Effector CD4-positive, alpha-beta T cell (primary cell): ENCODE data around the gene MRGPRF.
A peak's percentile ranks its signal among the peaks of the same experiment; 100 is the strongest.
"Not testable (repeated sequence)": the region's sequence is repeated elsewhere in the genome, so short reads cannot be mapped to it uniquely, and the experiment has no call there.

Experiments
- DNase-seq: peaks from one replicate; pipeline ENCODE4 v3.0.0-alpha.2; 2020

Gene MRGPRF

GRCh38 chr11:68980776-68981065 is 32.3 kb downstream of the MRGPRF start, which contains the start of gene MRGPRD:
TSS of gene MRGPRD (minus strand) at chr11:68980986. CDS start at chr11:68980986, 0 bp downstream.
- no peak for DNase-seq

GRCh38 chr11:68979931-68980775 is 32.9 kb downstream of the MRGPRF start:
- DNase-seq: no peak

GRCh38 chr11:68978931-68979594 is 34.0 kb downstream of the MRGPRF start:
- DNase-seq: no peak

DNA sequence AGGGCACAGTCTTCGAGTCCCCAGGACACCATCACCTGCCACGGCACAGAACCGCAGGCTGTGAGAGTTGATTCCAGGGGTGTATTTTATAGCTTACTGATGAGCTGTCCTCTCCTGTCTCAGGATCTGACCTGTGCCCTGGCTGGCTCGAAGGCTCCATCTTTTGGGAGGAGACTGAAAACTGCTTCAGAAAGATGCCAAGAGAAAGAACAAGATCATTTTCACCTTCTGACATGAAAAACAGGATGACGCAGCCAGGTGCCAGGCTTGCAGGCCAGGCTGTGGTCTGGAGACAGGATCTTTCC is 34.5 kb downstream of the MRGPRF start:
- DNase-seq: no peak

DNA sequence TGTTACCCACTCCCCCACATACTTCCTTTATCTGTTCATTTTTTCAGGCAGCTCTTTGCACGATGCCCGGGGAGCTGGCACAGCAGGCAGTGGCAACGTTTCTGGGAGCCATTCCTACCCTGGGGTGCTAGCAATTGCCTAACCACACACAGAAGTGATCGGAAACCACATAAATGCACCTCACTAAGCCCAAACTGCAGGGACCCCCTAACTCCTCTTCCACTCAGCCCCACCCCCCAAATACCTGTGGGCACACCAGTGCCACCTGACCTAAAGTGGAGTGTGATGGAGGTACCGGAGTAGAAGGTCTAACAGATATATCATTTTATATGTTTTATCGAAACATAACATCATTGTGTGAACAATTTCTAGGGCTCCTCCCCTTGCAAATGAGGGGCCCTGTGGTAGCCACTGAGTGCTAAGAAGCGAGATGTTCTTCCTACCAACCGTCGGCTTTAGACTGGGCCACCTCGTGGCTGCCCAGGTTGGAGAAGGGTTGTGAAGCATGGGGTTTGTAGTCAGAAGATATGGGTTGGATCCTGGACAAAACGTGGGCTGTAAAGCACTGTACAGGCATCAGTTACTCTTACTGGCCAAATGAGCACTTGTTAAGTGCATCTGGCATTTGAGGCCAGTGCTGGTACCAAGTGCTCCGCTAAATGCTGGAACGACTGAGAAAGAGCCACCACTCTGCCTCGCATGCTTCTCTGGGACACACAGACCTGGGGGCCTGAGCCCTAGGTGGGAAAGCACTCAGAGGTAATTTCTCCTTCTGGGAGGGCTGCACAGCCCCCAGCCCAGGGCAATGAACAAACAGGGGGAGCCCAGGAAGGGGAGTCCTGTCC is 35.0 kb downstream of the MRGPRF start:
- DNase-seq: no peak

DNA sequence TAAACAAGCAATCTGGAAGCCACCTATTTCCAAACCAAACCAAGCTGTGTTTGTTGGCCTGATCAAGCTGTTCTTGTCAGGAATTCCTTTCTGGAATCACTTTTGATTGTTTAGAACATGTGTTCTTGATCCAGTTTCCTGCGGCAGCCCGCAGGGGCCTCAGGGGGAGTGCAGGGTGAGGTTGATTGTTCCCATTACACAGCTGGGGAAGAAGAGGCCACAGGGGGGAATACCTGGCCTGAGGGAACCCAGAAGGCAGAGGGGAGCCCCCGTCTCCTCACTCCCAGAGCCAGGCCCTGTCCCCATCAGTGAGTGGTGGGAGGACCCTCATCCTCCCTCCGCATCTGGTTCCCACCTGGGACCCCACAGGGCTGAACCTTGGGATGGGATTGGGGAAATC is 36.5 kb downstream of the MRGPRF start:
- no peak for DNase-seq

DNA sequence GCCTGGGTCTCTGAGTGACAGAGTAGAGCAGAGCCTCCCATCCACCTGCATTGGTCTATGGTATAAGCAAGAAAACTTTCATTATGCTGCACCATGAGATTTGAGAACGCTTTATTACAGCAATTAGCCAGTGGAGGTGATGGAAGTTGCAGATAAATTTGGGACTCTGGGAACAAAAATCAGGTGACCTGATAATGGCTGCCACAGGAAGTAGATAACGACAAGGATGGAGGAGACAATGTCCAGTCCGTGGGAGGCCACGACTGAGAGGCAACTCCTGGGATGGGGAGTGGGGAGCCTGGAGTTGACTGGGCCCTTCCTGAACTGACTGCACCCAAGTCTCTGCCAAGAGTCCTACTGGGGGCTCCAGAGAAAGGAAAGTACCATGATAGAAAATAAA is 37.0 kb downstream of the MRGPRF start:
- no peak for DNase-seq

DNA sequence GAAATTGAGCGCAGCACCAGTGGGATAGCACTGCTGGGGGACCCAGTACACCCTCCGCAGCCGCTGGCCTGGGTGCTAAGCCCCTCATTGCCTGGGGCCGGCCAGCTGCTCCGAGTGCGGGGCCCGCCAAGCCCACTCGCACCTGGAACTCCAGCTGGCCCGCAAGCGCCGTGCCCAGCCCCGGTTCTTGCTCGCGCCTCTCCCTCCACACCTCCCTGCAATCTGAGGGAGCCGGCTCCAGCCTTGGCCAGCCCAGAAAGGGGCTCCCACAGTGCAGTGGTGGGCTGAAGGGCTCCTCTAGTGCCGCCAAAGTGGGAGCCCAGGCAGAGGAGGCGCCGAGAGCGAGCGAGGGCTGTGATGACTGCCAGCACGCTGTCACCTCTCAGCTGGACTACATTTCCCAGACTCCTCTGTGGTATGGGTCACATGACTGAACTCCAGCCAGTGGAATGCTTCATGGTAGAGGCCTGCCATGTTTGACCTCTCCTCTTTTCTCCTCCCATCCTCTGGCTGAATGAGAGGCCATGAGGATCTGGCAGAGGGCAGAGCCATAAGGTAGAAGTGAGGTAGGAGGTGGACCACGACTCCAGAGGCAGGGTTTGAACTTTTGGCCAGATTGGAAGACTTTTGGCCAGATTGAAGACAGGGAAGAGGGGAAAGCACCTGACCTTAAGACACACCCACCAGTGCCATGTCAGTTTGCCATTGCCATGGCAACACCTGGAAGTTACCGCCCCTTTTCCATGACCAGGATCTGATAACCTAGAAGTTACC is 38.4 kb downstream of the MRGPRF start:
- DNase-seq: no peak

DNA sequence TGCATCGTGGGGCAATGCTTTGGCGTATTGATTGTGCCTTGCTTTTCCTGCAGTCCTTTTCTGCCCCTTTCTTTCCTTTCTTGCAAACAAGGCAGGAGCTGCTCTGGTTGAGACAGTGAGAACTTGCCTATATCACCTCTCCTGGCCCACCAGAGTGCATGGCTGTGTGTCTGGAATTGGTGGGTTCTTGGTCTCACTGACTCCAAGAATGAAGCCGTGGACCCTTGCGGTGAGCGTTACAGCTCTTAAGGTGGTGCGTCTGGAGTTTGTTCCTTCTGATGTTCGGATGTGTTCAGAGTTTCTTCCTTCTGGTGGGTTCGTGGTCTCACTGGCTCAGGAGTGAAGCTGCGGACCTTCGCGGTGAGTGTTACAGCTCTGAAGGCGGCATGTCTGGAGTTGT is 39.3 kb downstream of the MRGPRF start:
- DNase-seq: not testable (repeated sequence)

- DNase-seq: no peak
Measured at GRCh38 chr11:68973219-68973618, 39.8 kb downstream of the MRGPRF start.

- no peak for DNase-seq
Measured at GRCh38 chr11:68970921-68971636, 42.0 kb downstream of the MRGPRF start.

DNA sequence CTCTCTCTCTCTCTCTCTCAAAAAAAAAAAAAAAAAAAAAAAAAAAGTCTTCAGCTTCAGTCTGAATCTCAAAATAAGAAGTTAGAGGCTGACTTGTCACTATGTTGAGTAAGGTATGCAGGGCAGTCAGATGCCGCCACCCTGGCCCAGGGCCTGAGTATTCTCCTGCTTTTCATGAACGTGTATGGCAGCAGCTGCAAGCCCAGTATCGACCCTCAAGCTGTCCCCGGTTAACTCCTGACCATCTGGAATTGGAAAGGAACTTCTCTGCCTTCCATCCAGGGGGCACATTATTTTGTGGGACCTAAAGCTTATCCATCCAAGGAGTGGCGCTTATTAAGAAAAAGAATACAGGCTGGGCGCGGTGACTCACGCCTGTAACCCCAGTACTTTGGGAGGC is 43.7 kb downstream of the MRGPRF start:
- DNase-seq: no peak

- no peak for DNase-seq
Measured at GRCh38 chr11:68968306-68969250, 44.5 kb downstream of the MRGPRF start.

GRCh38 chr11:68966894-68967780 is 45.9 kb downstream of the MRGPRF start:
- DNase-seq: no peak

- no peak for DNase-seq
Measured at GRCh38 chr11:68965901-68966853, 46.9 kb downstream of the MRGPRF start.

DNA sequence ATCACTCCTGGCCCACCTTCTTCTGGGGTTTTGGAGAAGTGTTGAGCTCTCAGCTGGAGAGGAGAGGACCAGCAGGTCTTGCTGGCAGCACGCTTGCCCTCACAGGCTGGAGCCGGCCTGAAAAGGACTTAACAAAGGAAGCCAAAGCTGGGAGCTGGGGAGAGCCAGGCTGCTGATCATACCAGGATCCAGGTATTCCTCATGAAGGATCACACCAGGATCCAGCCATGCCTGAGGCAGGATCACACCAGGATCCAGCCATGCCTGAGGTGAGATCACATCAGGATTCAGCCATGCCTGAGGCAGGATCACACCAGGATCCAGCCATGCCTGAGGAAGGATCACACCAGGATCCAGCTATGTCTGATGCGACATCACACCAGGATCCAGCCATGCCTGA is 49.3 kb downstream of the MRGPRF start:
- DNase-seq: no peak

DNA sequence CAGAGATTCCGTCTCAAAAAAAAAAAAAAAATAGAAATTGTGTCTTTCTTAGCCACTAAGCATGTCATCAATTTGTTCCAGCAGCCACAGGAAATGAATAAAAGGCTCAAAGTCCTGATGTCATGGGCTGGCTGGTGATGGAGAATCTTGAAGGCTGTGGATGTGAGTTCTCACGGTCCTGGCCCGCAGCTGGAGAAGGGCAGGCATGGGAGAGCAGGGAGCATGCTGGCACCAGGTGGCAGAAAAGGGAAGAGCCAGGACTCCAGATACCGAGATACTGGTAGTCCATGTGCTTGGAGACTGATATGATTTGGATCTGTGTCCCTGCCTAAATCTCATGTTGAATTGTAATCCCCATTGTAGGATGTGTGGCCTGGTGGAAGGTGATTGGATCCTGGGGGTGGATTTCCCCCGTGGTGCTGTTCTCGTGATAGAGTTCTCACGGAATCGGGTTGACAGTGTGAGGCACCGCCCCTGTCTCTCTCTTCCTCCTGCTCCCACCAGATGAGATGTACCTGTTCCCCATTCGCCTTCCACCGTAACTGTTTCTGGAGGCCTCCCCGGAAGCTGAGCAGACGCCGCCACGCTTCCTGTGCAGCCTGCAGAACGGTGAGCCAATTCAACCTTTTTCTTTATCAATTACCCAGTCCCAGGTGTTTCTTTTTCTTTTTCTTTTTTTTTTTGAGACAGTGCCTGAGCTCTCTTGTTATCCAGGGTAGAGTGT is 50.4 kb downstream of the MRGPRF start:
- peak; percentile 39 for DNase-seq

- no peak for DNase-seq
Measured at GRCh38 chr11:68961245-68961644, 51.8 kb downstream of the MRGPRF start.
